Measurements from ENCODE around the gene PRR16. TPM values are rescaled to one million over a fixed set of nuclear protein-coding genes. Genes with fewer than 3 reads are reported as not detected.

PRR16 gene
- total RNA-seq, 4 donors from 2014 or later, result 1.9 to 8.6 (median 2.8) TPM

- no peak for DNase-seq
- H3K9me3 ChIP-seq, result no peaks in the 10 kb centered on the region
- no peaks in the 10 kb centered on the region for H3K4me1 ChIP-seq
- TF ChIP-seq CTCF (IDR thresholded peaks at IDR 0.05) (no peak), POLR2A (IDR thresholded peaks at IDR 0.05) (no peak)
- no peak overlapping the region for H3K4me3 ChIP-seq (replicated peaks in 1 of 3)
- H3K27me3 ChIP-seq, result no peaks in the 10 kb centered on the region
- intact Hi-C loops (cut with DNase I), result no loop called here
- no peak overlapping the region for H3K27ac ChIP-seq
- no peaks in the 10 kb centered on the region for H3K36me3 ChIP-seq
These were observed 31.2 kb upstream of the PRR16 start for GRCh38 chr5:120432861-120433260.

GRCh38 chr5:120435129-120435528, 29.0 kb upstream of the PRR16 start:
- Histone ChIP-seq H3K27me3 (no peaks in the 10 kb centered on the region), H3K4me3 (replicated peaks in 1 of 3) (no peak overlapping the region), H3K9me3 (no peaks in the 10 kb centered on the region), H3K27ac (no peak overlapping the region), H3K36me3 (no peaks in the 10 kb centered on the region), H3K4me1 (no peaks in the 10 kb centered on the region)
- intact Hi-C loops (cut with DNase I), result no loop called here
- TF ChIP-seq CTCF (IDR thresholded peaks at IDR 0.05) (no peak), POLR2A (IDR thresholded peaks at IDR 0.05) (no peak)
- 73 to 94% methylated on average over 2 of the region's 2 CpGs for WGBS, 2 donors
- no peak for DNase-seq

GRCh38 chr5:120436996-120437395, 27.1 kb upstream of the PRR16 start:
- DNase-seq, result no peak
- H3K4me3 ChIP-seq (replicated peaks in 1 of 3), result no peak overlapping the region
- H3K27me3 ChIP-seq, result no peaks in the 10 kb centered on the region
- H3K4me1 ChIP-seq, result no peaks in the 10 kb centered on the region
- intact Hi-C loops (cut with DNase I), result no loop called here
- H3K27ac ChIP-seq, result no peak overlapping the region
- H3K36me3 ChIP-seq, result no peaks in the 10 kb centered on the region
- H3K9me3 ChIP-seq, result no peaks in the 10 kb centered on the region
- TF ChIP-seq CTCF (IDR thresholded peaks at IDR 0.05) (no peak), POLR2A (IDR thresholded peaks at IDR 0.05) (no peak)
- WGBS, 2 donors, result 89 to 93% methylated on average over 1 of the region's 1 CpG

GRCh38 chr5:120442694-120443093, 21.4 kb upstream of the PRR16 start:
- no peak for DNase-seq

GRCh38 chr5:120443607-120444006, 20.5 kb upstream of the PRR16 start:
- H3K4me1 ChIP-seq, result no peaks in the 10 kb centered on the region
- TF ChIP-seq POLR2A (IDR thresholded peaks at IDR 0.05), result no peak
- TF ChIP-seq CTCF (IDR thresholded peaks at IDR 0.05), result no peak
- DNase-seq, result no peak
- intact Hi-C loops (cut with DNase I), result no loop called here
- WGBS, 2 donors, result 90 to 93% methylated on average over 2 of the region's 2 CpGs
- H3K27me3 ChIP-seq, result no peaks in the 10 kb centered on the region
- no peaks in the 10 kb centered on the region for H3K9me3 ChIP-seq
- no peaks in the 10 kb centered on the region for H3K36me3 ChIP-seq
- H3K27ac ChIP-seq, result no peak overlapping the region
- H3K4me3 ChIP-seq (replicated peaks in 1 of 3), result no peak overlapping the region

More at GRCh38 chr5:120442694-120443093, 21.4 kb upstream of the PRR16 start:
- Histone ChIP-seq H3K9me3 (no peaks in the 10 kb centered on the region), H3K4me3 (replicated peaks in 1 of 3) (no peak overlapping the region), H3K27ac (no peak overlapping the region), H3K36me3 (no peaks in the 10 kb centered on the region), H3K4me1 (no peaks in the 10 kb centered on the region), H3K27me3 (no peaks in the 10 kb centered on the region)
- WGBS, 2 donors, result 86 to 92% methylated on average over 3 of the region's 3 CpGs
- TF ChIP-seq POLR2A (IDR thresholded peaks at IDR 0.05) (no peak), CTCF (IDR thresholded peaks at IDR 0.05) (no peak)
- intact Hi-C loops (cut with DNase I), result no loop called here
